MCF 10A (cell line): ENCODE measurements around the gene AQP3. TPM values are rescaled to one million over a fixed set of nuclear protein-coding genes. Genes with fewer than 3 reads are reported as not detected.

Source experiments
- BruUV-seq: library from RNA; stranded (reverse); fragments of 400-500 nt; replicated peaks from 2 replicates; lab custom pipeline; 2021; lab: Mats Ljungman, UMichigan
- CTCF ChIA-PET: fragments of 300-600 bp; sonication (Branson Sonifier 250); formaldehyde crosslinking; extraction: SDS; loops from one replicate; lab custom pipeline; 2021; ENCODE audit warnings: antibody characterized with exemption, inconsistent platforms; lab: Yijun Ruan, JAX
- POLR2A ChIA-PET: fragments of 300-600, 350-650 bp; sonication (Branson Sonifier 250); formaldehyde crosslinking; extraction: SDS; loops from one replicate; lab custom pipeline; 2020; ENCODE audit warnings: antibody characterized with exemption, inconsistent platforms; lab: Yijun Ruan, JAX
- DNase-seq: peaks from one replicate; pipeline ENCODE4 v3.0.0-alpha.2; 2018; ENCODE audit not compliant: unreplicated experiment
- H3K27ac Mint-ChIP-seq: one replicate; pipeline ENCODE4 v1.8.0; 2022; ENCODE audit warnings: mild to moderate bottlenecking, low read depth, mixed read lengths; ENCODE audit not compliant: unreplicated experiment
- H3K27me3 Mint-ChIP-seq: one replicate; pipeline ENCODE4 v1.8.0; 2022; ENCODE audit warnings: mixed read lengths; ENCODE audit not compliant: insufficient read depth, unreplicated experiment
- H3K36me3 Mint-ChIP-seq: one replicate; pipeline ENCODE4 v1.8.0; 2022; ENCODE audit warnings: mild to moderate bottlenecking, moderate library complexity, mixed read lengths; ENCODE audit not compliant: insufficient read depth, unreplicated experiment
- H3K4me1 Mint-ChIP-seq: one replicate; pipeline ENCODE4 v1.8.0; 2022; ENCODE audit warnings: mixed read lengths; ENCODE audit not compliant: insufficient read depth, unreplicated experiment
- H3K4me3 Mint-ChIP-seq: one replicate; pipeline ENCODE4 v1.8.0; 2022; ENCODE audit warnings: mild to moderate bottlenecking, moderate library complexity, mixed read lengths; ENCODE audit not compliant: unreplicated experiment
- H3K9me3 Mint-ChIP-seq: one replicate; pipeline ENCODE4 v1.8.0; 2022; ENCODE audit warnings: mixed read lengths; ENCODE audit not compliant: unreplicated experiment
- intact Hi-C: fragments of 100-400 bp; cut with micrococcal nuclease; formaldehyde crosslinking; loops from 2 replicates; pipeline ENCODE4 v1.14.1; 2022
- total RNA-seq: library from RNA; stranded (reverse); gene quantifications from 2 replicates; pipeline ENCODE4 v1.2.3, GENCODE V29; 2022
- TF ChIP-seq, protein P1 (sequence below): fragments of 200-600 bp; IDR thresholded peaks from one replicate; pipeline ENCODE4 v1.8.0; 2022; ENCODE audit warnings: antibody characterized with exemption, mild to moderate bottlenecking; ENCODE audit not compliant: unreplicated experiment

The AQP3 gene
- total RNA-seq, 1 experiment from 2014 or later: 0.89 TPM

DNA sequence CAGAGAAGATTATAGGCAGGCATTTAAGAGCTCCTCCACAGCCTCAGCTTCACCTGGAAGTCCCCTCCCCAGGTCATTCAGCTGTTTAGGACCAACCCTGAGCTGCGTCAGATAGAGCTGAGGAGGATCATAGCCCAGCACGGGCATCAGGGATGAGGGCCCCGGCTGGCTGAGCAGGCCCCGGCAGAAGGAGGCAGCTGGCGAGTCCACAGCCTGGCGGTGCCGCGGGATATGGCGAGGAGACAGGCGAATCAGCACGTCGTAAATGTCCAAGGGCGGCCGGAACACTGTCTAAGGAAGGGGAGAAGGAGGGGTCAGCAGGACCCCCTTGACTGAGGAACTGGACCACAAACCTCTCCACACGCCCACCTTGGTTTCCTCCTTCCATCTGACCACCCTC lies 15.8 kb upstream of the AQP3 start:
- POLR2A ChIA-PET: interaction anchor here (1.3 kb wide), 1 partner anchor 11 kb away, joined by 3 read pairs; the partner anchor contains the start of gene NOL6
- H3K27ac Mint-ChIP-seq: no peak overlapping the region

DNA sequence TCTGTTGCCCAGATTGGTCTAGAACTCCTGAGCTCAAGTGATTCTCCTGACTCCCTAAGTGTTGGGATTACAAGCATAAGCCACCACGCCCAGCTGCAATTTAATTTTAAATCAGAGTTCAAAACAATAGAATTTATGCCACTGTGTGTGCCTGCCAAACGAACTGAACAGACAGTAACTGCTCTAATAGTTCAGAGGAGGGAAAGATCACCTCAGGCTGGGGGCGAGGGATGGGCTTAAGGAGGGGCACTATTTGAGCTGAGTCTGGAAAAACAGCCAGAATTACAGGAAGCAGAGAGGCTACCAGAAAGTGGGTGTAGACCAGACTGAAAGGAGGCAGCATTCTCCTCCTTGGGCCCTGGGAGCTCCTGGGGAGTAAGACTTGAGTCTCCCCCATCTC lies 14.1 kb upstream of the AQP3 start:
- no peak for DNase-seq
- Mint-ChIP-seq H3K4me3 (no peak overlapping the region), H3K27me3 (no peaks in the 10 kb centered on the region), H3K36me3 (peaks cover 39% of the 10 kb centered on the region), H3K4me1 (peaks cover 16% of the 10 kb centered on the region), H3K27ac (no peak overlapping the region), H3K9me3 (no peaks in the 10 kb centered on the region)
- ChIA-PET POLR2A (interaction anchor here (0.8 to 1.1 kb wide), 2 partner anchors 9 to 13 kb away, joined by 3 to 5 read pairs; partner anchors contain the start of gene NOL6), CTCF (interaction anchor here (0.6 to 6.8 kb wide), 4 partner anchors 10 to 258 kb away, joined by 3 to 91 read pairs (median 4); no protein-coding TSS in a partner anchor)
- TF ChIP-seq, protein P1, sequence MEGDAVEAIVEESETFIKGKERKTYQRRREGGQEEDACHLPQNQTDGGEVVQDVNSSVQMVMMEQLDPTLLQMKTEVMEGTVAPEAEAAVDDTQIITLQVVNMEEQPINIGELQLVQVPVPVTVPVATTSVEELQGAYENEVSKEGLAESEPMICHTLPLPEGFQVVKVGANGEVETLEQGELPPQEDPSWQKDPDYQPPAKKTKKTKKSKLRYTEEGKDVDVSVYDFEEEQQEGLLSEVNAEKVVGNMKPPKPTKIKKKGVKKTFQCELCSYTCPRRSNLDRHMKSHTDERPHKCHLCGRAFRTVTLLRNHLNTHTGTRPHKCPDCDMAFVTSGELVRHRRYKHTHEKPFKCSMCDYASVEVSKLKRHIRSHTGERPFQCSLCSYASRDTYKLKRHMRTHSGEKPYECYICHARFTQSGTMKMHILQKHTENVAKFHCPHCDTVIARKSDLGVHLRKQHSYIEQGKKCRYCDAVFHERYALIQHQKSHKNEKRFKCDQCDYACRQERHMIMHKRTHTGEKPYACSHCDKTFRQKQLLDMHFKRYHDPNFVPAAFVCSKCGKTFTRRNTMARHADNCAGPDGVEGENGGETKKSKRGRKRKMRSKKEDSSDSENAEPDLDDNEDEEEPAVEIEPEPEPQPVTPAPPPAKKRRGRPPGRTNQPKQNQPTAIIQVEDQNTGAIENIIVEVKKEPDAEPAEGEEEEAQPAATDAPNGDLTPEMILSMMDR: no peak
- intact Hi-C loops: no loop called here
- TSS peak; percentile 16 for BruUV-seq

More for the DNA sequence above, 15.8 kb upstream of the AQP3 start:
- intact Hi-C loops: no loop called here
- Mint-ChIP-seq H3K4me1 (peaks cover 8% of the 10 kb centered on the region), H3K27me3 (no peaks in the 10 kb centered on the region), H3K9me3 (no peaks in the 10 kb centered on the region), H3K4me3 (no peak overlapping the region), H3K36me3 (peaks cover 41% of the 10 kb centered on the region)
- no peak for DNase-seq
- CTCF ChIA-PET: interaction anchor here (0.5 to 7.4 kb wide), 8 partner anchors 10 to 392 kb away, joined by 3 to 114 read pairs (median 6); partner anchors contain the start of genes AQP7 and NOL6
- BruUV-seq: no TSS peak
- TF ChIP-seq, protein P1: no peak

DNA sequence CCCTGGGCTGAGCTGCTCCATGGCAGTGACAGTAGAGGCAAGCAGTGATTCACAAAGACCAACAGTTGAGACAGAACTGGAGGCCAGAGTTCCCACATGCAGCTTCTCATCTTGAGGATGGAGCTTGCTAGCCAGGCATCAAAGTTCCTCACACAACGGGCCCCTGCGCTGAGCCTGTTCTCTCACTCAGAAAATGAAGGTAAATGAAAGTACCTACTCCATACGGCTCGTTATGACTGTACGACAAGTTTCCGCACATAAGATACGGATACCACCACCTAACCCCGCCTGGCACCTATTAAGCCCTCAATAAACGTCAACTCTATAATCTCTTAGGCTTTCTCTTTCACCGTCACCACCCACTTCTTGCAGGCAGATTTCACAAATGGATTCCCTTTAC lies 13.5 kb upstream of the AQP3 start:
- POLR2A ChIA-PET: interaction anchor here (1.1 to 1.2 kb wide), 3 partner anchors 11 to 13 kb away, joined by 3 to 5 read pairs (median 5); partner anchors contain the start of gene NOL6
- BruUV-seq: no TSS peak
- no peaks in the 10 kb centered on the region for H3K27me3 Mint-ChIP-seq
- no peak for DNase-seq
- H3K27ac Mint-ChIP-seq: no peak overlapping the region
- H3K36me3 Mint-ChIP-seq: peaks cover 35% of the 10 kb centered on the region
- intact Hi-C loops: no loop called here
- TF ChIP-seq, protein P1: no peak
- CTCF ChIA-PET: interaction anchor here (0.5 to 1.4 kb wide), 3 partner anchors 8 to 45 kb away, joined by 3 to 4 read pairs (median 3); partner anchors contain the start of gene AQP3
- no peaks in the 10 kb centered on the region for H3K9me3 Mint-ChIP-seq
- no peak overlapping the region for H3K4me3 Mint-ChIP-seq
- H3K4me1 Mint-ChIP-seq: peaks cover 16% of the 10 kb centered on the region

DNA sequence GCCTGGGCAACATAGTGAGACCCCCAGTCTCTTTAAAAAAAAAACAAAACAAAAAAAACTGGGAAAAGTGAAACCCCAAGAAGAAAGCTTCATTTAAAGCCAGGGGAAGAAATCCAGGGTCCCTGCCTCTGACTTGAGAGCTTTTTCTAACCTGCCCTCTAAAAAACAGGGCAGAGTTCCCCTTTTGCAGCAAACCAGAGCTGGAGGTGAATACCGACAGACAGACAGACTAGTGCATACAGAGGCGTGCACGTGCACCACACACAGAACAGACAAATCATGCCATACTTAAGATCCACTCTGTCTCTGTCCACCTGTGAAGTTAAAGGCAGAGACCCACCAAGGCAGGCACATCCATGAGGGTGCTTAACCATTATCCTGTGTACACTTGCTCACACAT lies 11.7 kb upstream of the AQP3 start:
- peak overlapping the region; percentile 78 for H3K27ac Mint-ChIP-seq
- BruUV-seq: no TSS peak
- H3K9me3 Mint-ChIP-seq: no peaks in the 10 kb centered on the region
- TF ChIP-seq, protein P1: no peak
- no peak overlapping the region for H3K4me3 Mint-ChIP-seq
- peaks cover 16% of the 10 kb centered on the region for H3K4me1 Mint-ChIP-seq
- ChIA-PET CTCF (interaction anchor here (0.6 to 2.0 kb wide), 8 partner anchors 14 to 206 kb away, joined by 3 to 6 read pairs (median 4); partner anchors contain the start of gene NOL6), POLR2A (interaction anchor here (0.7 to 0.8 kb wide), 2 partner anchors 14 to 15 kb away, joined by 3 to 4 read pairs; partner anchors contain the start of gene NOL6)
- intact Hi-C loops: no loop called here
- no peaks in the 10 kb centered on the region for H3K27me3 Mint-ChIP-seq
- H3K36me3 Mint-ChIP-seq: peaks cover 23% of the 10 kb centered on the region
- no peak for DNase-seq
